ENCODE results near the gene PIP4K2B.
"Not testable (repeated sequence)": the region's sequence is repeated elsewhere in the genome, so short reads cannot be mapped to it uniquely, and the experiment has no call there.

The PIP4K2B gene

GRCh38 chr17:38728290-38728831 lies 71.0 kb downstream of the PIP4K2B start:
- DNase-seq (ENCODE audit: extremely low read depth, low read depth), result no peak
- no peak overlapping the region for H3K4me3 ChIP-seq (replicated peaks; ENCODE audit: low read depth, low read length)
- TF ChIP-seq CTCF (IDR thresholded peaks at IDR 0.05; ENCODE audit: low read depth, low read length, missing control alignments), result no peak

DNA sequence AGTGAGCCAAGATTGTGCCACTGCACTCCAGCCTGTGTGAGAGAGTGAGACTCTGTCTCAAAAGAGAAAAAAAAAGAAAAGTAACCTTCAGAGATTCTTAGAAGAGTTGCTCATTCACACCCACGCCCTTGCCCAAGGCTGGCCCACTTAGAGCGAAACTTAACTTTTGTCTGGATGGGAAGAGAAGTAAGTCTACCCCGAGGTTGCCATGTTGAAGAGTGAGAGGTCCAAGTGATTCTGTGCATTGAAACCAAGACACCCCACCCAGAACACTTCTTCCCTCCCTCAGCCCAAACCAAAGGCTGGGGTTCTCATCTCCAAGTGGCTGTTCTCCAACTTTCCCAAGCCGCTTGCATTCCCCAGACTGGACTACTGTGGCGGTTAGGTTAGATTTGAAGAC lies 71.6 kb downstream of the PIP4K2B start:
- DNase-seq (ENCODE audit: extremely low read depth, low read depth), result no peak
- no peak for TF ChIP-seq CTCF (IDR thresholded peaks at IDR 0.05; ENCODE audit: low read depth, low read length, missing control alignments)
- H3K4me3 ChIP-seq (replicated peaks; ENCODE audit: low read depth, low read length), result no peak overlapping the region

DNA sequence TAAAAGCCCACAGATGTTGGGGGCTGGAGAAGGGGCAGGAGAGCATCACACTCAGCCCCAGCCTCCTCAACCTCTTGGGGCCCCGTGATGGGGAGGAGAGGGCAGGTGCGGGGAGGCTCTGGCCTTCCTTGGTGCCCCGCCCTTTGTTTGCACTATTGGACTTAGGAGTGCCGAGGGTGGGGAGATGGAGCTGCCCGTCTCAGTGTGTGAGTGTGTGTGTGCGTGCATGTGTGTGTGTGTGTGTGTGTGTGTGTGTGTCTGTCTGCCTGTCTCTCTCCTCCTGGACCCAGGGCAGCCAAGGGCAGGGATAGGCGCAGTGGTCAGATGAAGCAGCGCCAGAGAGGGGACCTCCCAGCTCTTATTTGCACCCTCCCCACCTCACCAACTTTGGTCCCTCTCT lies 73.2 kb downstream of the PIP4K2B start:
- not testable (repeated sequence) for DNase-seq (ENCODE audit: extremely low read depth, low read depth)

GRCh38 chr17:38725066-38725465 lies 74.3 kb downstream of the PIP4K2B start:
- no peak overlapping the region for H3K4me3 ChIP-seq (replicated peaks; ENCODE audit: low read depth, low read length)

More for the DNA sequence above, 73.2 kb downstream of the PIP4K2B start:
- not testable (repeated sequence) for H3K4me3 ChIP-seq (replicated peaks; ENCODE audit: low read depth, low read length)

GRCh38 chr17:38724337-38724988 lies 74.9 kb downstream of the PIP4K2B start:
- TF ChIP-seq CTCF (IDR thresholded peaks at IDR 0.05; ENCODE audit: low read depth, low read length, missing control alignments), result no peak
- no peak for DNase-seq (ENCODE audit: extremely low read depth, low read depth)
- H3K4me3 ChIP-seq (replicated peaks; ENCODE audit: low read depth, low read length), result no peak overlapping the region

More at GRCh38 chr17:38725066-38725465, 74.3 kb downstream of the PIP4K2B start:
- TF ChIP-seq CTCF (IDR thresholded peaks at IDR 0.05; ENCODE audit: low read depth, low read length, missing control alignments), result no peak
- no peak for DNase-seq (ENCODE audit: extremely low read depth, low read depth)

- no peak for DNase-seq (ENCODE audit: extremely low read depth, low read depth)
- TF ChIP-seq CTCF (IDR thresholded peaks at IDR 0.05; ENCODE audit: low read depth, low read length, missing control alignments), result no peak
- no peak overlapping the region for H3K4me3 ChIP-seq (replicated peaks; ENCODE audit: low read depth, low read length)
These were observed 77.6 kb downstream of the PIP4K2B start for GRCh38 chr17:38721802-38722201.

- no peak for TF ChIP-seq CTCF (IDR thresholded peaks at IDR 0.05; ENCODE audit: low read depth, low read length, missing control alignments)
- no peak overlapping the region for H3K4me3 ChIP-seq (replicated peaks; ENCODE audit: low read depth, low read length)
- no peak for DNase-seq (ENCODE audit: extremely low read depth, low read depth)
These were observed 78.4 kb downstream of the PIP4K2B start for GRCh38 chr17:38720941-38721340.
